CD4-positive, alpha-beta T cell treated with Interleukin-6 at 100 ng/mL for 8 hours (primary cell): ENCODE measurements around the gene MYDGF.
"Not testable (repeated sequence)": the region's sequence is repeated elsewhere in the genome, so short reads cannot be mapped to it uniquely, and the experiment has no call there.

Experiments
- DNase-seq: peaks from one replicate; pipeline ENCODE4 v3.0.0-alpha.2; 2020; ENCODE audit warnings: mixed read lengths, low spot score

MYDGF gene

DNA sequence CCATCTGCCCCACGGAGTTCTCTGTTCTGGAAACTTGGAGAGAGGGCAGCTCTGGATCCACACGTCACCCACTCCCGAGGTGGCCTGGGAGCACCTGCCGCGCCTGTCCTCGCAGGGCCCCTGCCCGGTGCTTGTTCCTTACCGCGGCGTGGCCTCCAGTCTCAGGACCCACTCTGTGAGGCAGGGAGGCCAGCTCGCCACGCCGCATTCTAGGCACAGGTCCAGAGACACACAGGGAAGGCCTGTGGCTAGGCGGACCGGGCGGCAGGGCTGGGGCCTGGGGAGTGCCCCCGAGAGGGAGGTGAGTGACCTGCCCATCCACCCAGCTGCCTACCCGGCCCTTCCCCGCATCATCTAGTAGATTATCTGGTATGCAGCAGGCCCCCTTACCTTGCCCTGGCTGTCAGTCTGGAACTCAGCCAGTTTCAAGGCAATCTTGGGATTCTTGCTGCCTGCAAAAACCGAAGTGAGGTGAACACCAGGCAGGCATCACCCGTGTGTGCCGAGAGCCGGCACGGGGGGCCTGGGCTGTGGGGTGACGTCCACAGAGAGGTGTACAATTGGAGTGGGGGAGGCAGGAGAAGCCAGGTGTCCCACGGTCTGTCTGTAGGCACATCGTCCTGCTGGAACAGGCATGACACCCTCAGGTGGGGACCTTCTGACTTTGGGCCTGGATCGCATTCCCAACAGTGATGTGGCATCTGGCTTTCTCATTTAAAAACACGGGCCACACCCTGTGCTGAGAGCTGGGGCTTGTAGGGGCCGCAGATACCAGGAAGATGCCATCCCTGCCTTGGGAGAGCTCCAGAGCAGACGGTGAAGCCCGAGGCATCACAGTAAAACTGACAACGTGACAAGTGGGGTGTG lies 29.9 kb upstream of the MYDGF start:
- no peak for DNase-seq

GRCh38 chr19:4697304-4697703 lies 27.2 kb upstream of the MYDGF start:
- DNase-seq, result no peak

DNA sequence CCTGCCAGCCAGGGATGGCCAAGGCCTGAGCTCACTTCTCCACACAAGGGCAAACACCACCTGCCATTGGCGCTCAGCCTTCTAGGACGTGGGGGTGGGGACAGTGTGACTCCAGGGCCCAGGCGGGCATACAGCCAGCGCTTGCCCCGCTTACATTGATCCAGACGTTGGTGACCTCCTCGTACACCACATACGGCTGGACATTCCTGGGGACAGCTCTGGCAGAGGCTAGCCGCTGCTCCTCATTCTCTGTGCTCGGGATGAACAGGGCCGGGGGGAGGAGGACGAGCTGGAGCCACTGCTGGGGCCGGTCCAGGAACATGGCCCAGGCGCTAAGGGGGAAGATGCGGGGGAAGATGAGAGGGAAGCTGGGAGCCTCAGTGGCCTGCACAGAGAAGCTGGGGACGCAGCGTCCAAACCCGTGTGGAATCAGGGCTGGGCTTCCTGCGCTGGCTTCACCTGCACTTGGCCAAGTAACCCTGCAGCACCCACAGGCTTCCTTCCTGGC lies 25.1 kb upstream of the MYDGF start:
- no peak for DNase-seq

GRCh38 chr19:4694211-4694987 lies 24.3 kb upstream of the MYDGF start:
- no peak for DNase-seq

DNA sequence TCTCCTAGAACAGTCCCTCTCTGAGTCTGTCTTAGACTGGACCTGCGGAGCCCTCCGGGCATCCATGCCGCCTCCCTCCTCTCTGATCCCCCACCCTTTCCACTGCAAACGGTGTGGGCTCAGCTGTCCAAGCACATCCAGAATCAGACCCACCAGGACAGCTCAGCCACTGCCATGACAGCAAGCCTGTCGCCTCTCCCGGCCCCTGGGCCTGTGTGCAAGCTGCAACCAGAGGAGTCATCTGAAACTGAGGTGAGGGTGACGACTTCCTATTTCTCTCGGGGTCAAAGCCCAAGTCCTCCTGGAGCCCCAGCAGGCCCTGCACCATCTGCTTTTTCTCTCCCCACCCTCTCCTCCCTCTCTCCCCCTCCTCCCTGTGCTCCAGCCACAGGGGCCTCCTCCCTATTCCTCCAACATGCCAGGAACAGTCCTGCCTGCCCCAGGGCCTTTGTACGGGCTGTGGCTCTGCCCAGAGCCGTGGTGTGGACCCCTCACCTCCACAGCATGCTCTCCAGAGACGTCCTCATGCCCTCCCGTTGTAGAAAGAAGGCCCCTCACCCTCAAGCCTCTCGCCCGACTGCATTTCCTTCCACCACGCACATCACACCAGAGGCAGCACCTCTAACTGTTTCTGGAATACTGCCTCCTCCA lies 23.5 kb upstream of the MYDGF start:
- DNase-seq, result no peak

- no peak for DNase-seq
These were observed 22.9 kb upstream of the MYDGF start for GRCh38 chr19:4693078-4693350.

- no peak for DNase-seq
These were observed 22.3 kb upstream of the MYDGF start for GRCh38 chr19:4692251-4693077.

- DNase-seq, result no peak
These were observed 21.2 kb upstream of the MYDGF start for GRCh38 chr19:4691373-4691772.

- DNase-seq, result no peak
These were observed 20.2 kb upstream of the MYDGF start for GRCh38 chr19:4690361-4690760.

DNA sequence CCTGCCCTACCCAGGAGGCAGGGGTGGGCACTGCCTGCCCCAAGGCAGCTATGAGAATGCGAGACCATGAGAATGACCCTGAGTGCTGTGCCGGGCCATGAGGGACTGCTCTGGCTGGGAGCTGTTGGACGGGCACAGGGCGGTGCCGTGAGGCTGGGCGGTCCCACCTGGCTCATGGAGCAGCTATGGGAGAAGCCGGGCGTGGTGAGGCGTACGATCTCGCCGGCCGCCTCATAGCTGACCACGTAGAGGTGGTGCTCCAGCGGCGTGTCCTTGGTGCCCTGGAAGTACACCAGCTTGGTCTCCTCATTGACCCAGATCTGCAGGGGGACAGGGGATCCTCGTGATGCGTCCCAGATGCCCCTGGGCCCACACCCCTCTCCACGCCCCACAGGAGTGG lies 19.3 kb upstream of the MYDGF start:
- DNase-seq, result no peak

DNA sequence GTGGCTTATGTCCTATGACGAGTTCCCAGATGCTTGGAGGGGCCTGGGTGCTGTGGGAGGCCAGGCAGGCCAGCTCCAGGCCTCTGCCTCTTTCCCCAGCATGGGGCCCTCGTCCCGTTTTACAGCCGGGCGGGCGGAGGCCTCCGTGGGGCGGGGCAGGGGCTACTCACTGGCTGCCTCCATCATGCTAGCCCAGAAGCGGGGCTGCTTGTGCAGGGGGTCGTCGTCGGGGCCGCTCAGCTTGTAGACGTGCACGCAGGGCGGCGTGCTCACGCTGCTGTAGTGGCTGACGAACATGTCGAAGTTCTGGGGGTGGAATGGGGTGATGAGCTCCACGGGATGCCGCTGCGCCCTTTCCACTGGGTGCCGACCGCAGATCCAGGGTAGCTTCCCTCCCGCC lies 18.4 kb upstream of the MYDGF start:
- no peak for DNase-seq

- no peak for DNase-seq
These were observed 17.3 kb upstream of the MYDGF start for GRCh38 chr19:4687396-4687795.

GRCh38 chr19:4686700-4687099 lies 16.6 kb upstream of the MYDGF start:
- no peak for DNase-seq

- DNase-seq, result no peak
These were observed 14.4 kb upstream of the MYDGF start for GRCh38 chr19:4684312-4685095.

GRCh38 chr19:4682417-4683200 lies 12.5 kb upstream of the MYDGF start:
- no peak for DNase-seq

GRCh38 chr19:4680021-4680420 lies 9.9 kb upstream of the MYDGF start:
- not testable (repeated sequence) for DNase-seq

- no peak for DNase-seq
These were observed 9.0 kb upstream of the MYDGF start for GRCh38 chr19:4678881-4679790.

DNA sequence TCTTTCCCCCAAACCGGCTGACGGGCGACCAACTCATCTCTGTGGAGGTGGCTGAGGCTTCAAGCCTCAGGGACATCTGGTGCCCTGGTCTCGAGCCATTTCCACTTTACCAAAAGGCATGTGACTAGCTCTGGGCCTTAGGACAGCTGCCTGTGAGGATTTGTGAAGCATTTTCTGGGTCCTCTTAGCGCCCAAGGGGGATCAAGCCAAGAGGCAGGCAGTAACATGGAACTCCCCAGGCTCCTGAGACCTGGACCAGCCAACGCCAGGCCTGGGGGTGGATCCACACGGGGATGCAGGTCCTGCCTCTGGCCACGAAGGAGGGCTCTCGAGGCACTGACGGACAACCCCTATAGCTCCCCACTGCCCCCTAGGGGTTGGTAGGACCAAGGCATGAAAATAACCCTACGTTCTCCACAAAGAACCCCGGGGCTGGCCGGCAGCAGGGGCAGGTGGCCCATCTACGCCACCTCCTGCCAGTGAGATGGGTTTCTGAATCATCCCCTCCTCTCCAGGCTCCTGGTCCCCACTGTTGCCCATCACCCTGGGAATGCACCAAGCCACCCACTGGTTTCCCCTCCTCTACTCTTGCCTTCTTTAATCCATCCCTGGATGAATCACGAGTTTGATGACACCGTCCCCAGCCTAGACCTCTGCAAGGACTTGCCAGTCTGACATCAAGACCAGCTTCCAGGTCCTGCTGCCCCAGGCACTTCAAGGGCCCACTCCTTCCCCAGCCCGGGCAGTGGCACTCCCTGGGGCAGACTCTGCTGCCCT lies 7.0 kb upstream of the MYDGF start:
- DNase-seq, result no peak
